Activated CD4-positive, alpha-beta T cell treated with anti-CD3 and anti-CD28 coated beads, Interleukin-2, amount 50 U/mL, for 1 hour (primary cell): ENCODE measurements around the gene CHAF1B.
"Not testable (repeated sequence)": the region's sequence is repeated elsewhere in the genome, so short reads cannot be mapped to it uniquely, and the experiment has no call there.

Source experiments
- DNase-seq: peaks from one replicate; pipeline ENCODE4 v3.0.0-alpha.2; 2020

CHAF1B gene

DNA sequence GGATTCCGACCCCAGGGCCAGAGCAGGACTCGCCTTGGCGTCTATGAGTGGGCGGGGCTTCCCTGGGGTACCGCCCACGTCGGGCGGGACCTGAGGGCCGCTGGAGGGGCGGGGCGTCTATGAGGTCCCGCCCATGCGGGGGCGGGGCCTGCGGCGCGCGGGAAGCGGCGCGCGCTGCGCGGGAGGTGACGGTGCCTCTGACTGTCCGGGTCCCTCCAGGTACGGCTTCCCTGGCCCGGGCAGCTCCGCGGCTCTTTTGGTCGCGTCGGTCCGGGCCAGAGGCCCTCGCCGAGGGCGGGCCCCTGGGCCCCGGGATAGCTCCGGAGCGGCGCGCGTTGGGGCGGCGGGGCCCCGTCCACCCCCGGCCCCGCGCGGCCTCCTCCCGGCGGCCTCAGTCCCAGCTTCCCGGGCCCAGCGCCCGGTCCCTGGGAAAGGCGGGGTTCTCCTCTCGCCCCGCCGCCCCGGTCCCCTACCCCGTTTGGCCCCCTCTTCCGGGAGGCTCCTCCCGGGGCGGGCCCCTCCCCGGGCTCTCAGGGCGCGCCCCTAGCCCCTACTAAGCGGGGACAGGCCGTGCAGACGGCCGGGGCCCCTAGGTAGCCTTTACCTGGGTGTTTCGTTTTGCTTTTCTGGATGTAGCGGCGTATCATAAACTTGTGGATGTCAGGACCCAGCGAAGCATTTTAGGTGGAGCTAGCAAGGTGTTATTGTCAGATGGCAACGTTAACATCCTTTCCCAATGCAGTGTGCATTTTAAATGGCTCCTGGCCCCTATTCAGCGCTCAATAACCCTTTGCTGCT, at the start of gene CHAF1B:
TSS of gene CHAF1B (plus strand) at position 160 of the 798 bp plus-strand sequence. CDS start 745 bp downstream, outside the sequence.
- DNase-seq, result peak; percentile 76

DNA sequence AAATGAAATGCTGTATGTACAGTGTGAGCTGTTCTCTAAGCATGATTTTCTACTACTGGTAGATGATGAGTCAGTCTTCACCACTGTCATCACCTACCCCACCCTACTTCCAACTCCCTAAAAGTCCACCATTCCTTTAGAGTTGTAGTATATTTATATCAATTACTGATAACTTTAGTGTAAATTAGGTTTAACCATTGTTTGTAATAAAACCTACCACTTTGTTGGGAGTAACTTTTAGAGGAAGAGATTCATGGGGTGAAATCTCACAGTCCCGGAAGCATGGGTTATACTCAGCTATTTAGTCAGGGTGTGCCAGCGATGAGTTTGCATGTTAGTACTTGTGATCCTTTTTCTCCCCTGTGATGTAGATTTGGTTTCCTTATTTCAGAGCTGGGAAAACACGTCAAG, 48.1 kb upstream of the CHAF1B start:
- DNase-seq, result no peak

DNA sequence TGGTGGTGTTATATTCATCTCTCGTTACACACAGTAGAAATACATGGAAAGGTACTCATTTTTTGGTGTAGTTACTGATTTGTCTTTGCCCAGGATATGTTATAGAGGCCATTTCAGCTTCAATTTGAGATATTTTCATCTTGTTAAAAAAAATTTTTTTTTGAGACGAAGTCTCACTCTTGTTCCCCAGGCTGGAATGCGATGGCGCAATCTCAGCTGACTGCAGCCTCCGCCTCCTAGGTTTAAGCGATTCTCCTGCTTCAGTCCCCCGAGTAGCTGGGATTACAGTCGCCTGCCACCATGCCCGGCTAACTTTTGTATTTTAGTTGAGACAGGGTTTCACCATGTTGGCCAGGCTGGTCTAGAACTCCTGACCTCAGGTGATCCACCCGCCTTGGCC, 46.2 kb upstream of the CHAF1B start:
- no peak for DNase-seq

DNA sequence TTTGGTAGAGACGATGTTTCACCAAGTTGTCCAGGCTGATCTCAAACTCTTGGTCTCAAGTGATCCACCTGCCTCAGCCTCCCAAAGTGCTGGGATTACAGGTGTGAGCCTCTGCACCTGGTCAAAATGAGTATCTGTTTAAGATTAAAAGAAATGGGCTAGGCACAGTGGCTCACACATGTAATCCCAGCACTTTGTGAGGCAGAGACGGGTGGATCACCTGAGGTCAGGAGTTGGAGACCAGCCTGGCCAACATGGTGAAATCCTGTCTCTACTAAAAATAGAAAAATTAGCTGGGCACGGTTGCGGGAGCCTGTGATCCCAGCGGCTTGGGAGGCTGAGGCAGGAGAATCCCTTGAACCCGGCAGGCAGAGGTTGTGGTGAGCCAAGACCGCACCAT, 42.6 kb upstream of the CHAF1B start:
- not testable (repeated sequence) for DNase-seq

DNA sequence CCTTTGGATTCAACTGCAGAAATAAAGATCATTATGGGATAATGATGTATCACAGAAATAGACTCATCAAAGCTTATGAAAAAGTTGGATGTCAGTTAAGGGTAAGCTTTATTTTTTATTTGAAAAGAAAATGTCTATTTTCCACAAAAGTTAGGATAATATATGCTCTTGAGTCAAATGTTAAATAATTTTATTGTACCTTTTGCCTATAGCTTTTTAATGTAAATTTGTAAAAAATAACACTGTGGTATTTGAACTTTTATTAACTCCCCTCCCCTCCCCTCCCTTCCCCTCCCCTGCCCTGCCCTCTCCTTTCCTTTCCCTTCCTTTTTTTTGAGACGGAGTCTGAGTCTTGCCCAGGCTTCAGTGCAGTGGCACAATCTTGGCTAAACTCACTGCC, 40.3 kb upstream of the CHAF1B start:
- no peak for DNase-seq

DNA sequence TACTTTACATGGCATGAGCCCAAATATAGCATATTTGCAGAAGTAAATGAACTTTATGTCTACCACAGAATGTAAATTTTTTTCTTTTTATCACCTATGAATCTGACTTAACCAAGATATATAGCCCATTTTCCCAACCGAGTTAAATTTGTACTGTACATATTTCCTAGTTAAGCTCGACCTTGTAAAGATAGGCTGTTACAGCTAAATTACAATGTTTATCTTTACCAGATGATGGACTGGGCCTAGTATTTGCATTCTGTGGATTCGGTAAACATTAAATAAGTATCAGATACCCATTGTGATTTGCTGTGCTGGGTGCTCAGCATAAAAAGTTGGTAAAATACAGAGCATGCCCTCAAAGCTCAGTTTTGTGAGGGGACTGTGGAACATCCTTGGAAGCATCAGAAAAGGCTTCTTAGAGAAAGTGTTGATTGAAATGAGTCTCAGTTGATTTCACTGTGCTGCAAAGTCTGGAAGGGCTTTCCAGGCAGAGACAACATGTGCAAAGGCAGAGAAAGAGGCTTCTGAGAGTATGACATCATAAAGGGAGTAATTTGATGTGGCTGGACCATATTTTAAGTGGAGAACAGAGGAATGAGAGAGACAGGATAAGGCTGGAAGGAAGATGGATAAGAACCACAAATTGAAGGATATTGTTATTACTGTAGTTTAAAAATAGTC, 37.8 kb upstream of the CHAF1B start:
- DNase-seq, result no peak

DNA sequence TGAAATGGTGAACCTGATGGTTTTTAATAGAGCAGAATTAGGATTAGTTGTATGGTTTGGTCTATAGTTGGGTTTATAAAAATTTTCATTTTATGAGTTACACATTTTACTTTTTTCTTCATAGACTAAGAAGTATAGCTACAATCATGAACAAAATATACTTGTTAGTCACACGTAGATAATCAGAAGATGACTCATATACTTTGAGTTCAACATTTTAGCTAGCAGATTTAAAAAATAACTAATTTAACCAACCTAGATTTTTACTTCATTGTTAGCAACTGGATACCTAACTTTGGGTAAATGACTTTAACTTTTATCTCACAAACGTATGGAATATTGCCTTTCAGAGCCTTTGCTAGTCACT, 37.2 kb upstream of the CHAF1B start:
- DNase-seq, result no peak

DNA sequence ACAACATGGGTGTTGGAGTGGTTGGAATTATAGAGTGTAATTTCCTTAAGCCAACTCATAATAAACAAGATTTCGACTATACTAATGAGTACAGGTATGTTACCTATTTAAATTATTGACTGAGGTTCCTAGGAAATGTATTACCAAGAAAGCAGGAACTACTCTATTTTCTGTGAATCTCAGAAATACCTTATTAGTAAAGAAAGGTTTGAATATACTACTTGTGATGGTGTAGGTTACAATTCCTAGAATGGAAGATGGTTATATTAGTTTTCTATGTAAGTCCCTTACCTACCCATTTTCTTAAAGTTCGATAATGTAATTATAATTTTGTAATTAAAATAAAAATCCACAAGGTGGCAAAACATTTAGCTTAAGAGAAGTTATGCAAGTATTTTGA, 35.9 kb upstream of the CHAF1B start:
- DNase-seq, result no peak

DNA sequence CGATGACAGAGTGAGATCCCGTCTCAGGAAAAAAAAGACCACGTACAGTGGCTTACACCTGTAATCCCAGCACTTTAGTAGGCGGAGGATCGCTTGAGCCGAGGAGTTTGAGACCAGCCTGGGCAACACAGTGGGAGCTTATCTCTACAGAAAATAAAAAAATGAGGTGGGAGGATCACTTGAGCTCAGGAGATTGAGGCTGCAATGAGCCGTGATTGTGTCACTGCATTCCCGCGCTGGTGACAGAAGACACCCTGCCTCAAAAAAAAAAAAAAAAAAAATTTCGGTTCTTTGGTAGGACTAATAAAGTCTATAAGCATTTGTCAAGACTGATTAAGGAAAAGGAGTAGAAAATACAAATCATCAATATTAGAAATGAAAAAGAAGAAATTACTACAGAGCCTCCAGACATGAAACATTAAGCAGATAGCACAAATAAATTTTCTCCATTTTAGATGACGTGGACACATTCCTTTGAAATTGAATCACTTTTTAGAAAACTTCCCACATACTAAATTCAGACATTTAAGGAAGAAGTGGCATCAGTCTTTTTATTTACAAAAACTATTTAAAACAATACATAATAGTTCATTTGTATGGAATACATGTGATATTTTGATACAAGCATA, 34.8 kb upstream of the CHAF1B start:
- no peak for DNase-seq

DNA sequence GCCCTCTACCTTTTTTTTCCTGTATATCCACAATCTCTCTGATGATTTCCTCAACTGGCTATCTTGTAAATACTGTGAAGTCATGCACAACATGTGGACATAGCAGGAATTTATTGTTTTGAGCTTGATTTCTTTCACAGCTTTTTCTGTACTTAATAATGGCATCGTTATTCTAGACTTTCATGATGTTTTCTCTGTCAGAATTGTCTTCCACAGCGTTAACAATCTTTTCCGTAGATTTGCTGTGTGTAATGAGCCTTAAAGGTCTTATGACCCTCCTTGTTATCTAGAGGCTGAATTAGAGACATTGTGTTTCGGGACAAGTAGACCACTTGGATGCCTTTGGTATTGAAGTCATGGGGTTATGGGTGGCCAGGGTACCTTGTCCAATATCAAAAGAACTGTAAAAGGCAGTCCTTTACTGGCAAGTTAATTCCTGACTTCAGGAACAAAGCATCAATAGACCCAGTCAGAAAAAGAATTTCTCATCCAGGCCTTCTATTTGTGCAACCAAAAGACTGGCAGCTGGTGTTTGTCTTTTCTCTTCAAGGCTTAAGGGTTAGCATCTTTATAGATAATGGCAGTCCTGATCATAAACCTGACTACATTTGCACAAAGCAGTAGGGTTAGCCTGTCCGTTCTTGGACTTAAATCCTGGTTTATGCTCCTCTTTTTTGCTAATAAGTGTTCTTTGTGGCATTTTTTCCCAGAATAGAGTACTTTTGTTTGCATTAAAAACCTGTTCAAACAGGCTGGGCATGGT, 30.1 kb upstream of the CHAF1B start:
- no peak for DNase-seq

DNA sequence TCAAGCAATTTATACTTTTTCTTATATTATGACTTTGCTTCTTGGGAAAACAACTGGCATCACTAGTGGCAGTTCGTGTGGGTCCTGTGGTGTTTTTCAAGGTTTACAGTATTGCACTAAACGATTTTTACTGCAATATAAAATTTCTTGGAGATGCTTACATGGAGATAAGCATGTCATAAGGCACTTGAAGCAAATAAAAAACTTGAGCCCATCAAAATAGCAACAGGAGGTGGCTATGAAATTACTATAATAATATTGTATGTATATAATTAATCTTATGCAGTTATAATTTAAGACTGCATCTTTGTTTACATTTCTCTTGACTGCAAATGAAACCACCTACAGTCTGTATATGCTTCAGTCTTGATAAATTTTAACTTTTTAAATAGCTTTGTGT, 29.3 kb upstream of the CHAF1B start:
- DNase-seq, result no peak

DNA sequence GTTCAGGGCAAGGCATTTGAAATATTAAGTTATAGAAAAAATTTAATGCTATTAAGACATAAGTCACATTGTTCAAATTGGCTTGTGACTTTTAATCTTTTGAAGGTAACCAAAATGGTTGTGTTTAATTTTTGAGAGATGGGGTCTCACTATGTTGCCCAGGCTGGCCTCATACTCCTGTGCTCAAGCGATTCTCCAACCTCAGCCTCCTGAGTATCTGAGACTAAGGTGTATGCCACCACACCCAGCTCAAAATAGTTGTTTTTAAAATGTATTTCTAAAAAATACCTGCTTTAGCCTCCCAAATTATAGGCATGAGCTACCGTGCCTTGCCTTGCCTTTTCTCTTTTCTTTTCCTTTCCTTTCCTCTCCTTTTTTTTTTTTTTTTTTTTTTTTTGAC, 26.0 kb upstream of the CHAF1B start:
- no peak for DNase-seq

DNA sequence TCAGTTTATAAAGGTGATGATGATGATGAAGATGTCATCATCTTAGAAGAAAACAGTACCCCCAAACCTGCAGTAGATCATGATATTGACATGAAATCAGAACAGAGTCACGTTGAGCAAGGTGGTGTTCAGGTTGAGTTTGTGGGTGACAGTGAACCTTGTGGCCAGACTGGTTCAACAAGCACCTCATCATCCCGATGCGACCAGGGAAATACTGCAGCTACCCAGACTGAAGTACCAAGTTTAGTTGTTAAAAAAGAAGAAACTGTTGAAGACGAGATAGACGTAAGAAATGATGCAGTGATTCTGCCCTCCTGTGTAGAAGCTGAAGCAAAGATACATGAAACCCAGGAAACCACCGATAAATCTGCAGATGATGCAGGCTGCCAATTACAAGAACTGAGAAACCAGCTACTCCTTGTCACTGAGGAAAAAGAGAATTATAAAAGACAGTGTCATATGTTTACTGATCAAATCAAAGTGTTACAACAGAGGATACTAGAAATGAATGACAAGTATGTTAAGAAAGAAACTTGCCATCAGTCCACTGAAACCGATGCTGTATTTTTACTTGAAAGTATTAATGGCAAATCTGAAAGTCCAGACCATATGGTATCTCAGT, 16.0 kb upstream of the CHAF1B start:
- no peak for DNase-seq

DNA sequence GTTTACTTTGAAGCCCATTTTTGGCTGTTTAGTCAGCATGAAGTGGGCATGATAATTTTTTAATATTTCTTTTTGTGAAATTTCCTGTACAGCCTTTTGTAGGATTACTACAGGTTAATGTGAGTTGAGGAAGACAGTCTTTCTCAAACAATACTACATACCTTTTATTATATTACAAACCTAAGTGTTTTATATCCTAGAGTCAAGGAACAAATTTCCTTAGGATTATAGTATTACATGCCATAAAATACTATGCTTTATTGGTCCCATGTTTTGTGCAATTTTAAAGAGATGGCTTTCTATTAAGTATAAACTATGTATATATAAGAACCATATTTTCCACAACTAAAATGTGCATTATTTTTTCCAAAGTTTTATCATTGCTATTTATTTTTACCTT, 9.2 kb upstream of the CHAF1B start:
- no peak for DNase-seq

DNA sequence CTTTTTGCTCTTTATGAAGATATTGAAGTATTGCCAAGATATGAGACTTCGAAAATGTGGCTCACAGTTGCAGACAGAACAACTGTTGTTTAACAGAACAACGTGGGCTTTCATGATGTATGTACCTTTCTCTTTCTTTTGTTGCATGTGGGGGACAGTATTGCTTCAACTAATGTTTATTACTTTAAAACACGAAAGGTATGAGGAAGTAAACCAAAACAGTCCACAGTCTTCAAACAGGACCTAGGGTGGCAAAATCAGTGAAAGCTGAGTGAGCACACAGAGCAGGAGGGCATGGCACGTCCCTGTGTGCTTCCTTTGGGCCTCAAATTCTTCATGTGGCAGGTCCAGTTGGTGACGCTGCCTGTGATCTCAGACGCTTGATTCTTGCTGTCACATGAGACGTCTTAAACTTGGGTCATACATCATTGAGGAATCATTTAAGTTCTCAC, 7.8 kb upstream of the CHAF1B start:
- DNase-seq, result no peak

DNA sequence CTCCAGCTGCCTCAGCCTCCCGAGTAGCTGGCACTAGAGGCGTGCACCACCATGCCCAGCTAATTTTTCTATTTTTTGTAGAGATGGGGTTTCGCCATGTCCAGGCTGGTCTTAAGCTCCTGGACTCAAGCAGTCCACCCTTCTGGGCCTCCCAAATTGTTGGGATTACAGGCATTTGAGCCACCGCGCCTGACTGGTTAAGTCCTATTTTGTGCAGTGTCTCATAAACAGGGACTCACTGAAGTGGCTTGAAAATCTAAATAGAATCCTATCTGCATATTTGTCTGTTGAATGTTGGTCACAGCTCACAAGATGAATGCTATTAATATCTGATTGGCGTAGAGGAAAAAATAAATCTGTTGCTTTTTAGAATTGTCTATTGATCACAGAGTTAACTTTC, 5.9 kb upstream of the CHAF1B start:
- no peak for DNase-seq

DNA sequence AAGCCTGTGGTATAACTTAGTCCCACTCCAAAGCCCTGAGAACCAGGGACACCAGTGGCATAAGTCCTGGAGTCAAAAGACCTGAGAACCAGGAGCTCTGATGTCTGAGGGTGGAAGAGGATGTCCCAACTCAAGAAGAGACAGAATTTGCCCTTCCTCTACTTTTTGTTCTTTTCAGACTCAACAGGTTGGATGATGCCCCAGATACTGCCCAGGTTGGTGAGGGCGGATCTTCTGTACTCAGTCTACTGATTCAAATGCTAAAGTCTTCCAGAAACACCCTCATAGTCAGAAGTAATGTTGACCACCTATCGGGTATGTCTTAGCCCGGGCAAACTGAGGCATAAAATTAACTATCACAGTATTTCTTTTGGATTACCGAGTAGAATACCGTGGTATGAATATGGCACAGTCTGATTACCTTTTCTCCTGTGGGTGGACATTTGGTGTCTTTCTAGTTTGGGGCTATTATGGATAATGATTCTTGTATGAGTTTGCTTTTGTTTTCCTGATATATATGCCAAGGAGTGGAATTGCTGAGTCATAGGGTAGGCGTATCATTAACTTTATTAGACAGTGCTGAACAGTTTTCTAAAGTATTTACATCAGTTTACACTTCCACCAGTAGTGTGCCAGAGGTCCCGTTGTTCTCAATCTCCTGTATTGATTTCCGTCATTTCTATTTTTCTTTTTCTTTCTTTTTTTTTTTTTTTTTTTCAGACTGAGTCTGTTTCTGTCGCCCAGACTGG, 3.2 kb upstream of the CHAF1B start:
- DNase-seq, result no peak

DNA sequence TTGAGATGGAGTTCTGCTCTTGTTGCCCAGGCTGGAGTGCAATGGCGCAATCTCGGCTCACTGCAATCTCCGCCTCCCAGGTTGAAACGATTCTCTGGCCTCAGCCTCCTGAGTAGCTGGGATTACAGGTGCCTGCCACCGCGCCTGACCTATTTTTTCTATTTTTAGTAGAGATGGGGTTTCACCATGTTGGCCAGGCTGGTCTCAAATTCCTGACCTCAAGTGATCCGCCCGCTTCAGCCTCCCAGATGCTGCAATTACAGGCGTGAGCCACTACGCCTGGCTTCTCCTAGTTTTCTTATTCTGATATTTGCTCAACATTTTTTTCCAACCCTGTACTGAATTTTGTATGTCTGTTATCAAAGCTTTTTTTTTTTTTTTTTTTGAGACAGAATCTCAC, 2.5 kb upstream of the CHAF1B start:
- not testable (repeated sequence) for DNase-seq

DNA sequence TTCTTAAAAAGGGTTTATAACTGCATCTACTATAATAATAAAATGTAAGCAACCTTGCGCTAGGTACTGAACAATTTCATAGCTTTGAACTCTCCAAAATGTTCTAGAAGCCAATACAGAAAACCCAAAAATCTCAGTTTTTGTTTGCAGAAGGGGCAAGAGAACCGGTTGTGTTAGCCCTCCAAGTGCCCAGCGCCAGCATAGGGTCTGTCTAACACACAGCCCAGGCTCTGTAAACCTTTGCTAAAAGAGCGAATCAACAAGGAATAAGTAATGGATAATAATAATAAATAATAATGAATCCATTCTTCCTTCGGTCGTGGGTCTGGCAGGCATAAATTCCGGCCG, 333 bp upstream of the CHAF1B start:
- DNase-seq, result no peak

DNA sequence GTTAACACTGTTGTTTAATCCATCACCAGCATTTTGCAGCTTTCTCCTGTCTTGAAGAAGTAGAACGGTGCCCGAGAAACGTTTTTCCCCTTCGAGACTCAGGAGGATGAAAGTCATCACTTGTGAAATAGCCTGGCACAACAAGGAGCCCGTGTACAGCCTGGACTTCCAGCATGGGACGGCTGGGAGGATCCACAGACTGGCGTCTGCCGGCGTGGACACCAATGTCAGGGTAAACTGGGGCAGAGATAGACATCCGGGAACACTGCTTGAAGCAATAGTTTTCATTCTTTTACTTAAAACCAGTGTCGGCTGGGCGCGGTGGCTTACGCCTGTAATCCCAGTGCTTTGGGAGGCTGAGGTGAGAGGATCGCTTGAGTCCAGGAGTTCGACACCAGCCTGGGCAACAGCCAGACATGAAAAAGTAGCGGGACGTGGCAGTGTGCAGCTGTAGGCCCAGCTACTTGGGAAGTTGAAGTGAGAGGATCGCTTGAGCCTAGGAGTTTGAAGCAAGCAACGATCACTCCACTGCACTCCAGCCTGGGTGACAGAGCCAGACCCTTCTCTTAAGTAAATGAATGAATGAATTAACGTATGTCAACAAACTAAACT, 945 bp downstream of the CHAF1B start:
- DNase-seq, result no peak

DNA sequence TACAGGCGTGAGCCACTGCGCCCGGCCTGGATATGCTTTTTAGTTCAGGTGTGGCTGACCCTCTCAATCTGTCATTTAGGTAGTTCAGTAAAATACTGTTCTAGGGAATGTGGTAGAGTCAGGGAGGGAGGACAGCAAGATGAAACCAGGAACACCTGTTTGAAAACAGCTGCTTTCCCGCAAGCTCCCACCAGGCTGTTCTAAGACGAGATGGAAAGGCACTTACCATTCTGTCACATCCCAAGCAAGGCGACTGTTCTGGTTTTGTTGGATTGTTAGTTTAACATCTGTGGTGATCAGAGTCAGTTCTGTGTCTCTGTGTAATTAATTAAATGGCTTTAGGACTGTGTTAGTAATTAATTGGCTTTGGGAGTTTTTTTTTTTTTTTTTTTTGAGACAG, 2.9 kb downstream of the CHAF1B start:
- DNase-seq, result no peak

DNA sequence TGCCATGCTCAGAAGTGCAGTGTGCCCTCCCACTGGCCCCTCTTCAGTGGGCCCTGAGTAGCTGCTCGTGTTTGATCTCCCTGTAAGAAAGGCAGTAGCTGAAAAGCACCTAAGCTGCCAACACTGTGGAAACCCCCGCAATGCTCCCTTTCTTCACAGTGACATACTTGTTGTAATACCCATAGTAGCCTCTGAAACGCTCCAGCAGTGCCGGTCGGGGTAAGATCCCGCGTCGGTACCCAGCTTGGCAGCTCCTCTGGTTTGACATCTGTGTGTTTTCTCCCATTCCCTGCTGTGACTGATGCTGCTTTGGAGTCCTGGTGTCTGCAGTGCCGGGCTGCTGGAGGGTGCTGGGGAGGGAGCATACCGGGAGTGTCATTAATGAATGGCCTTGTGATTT, 3.6 kb downstream of the CHAF1B start:
- DNase-seq, result no peak
